NCI-H2196 treated with DMSO at 0.1 percent for 48 hours (cell line): ENCODE results near the gene PSAP.

Experiments
- DNase-seq: peaks from one replicate; lab custom pipeline; 2025; ENCODE audit not compliant: unreplicated experiment; lab: John Stamatoyannopoulos, UW

Gene PSAP

DNA sequence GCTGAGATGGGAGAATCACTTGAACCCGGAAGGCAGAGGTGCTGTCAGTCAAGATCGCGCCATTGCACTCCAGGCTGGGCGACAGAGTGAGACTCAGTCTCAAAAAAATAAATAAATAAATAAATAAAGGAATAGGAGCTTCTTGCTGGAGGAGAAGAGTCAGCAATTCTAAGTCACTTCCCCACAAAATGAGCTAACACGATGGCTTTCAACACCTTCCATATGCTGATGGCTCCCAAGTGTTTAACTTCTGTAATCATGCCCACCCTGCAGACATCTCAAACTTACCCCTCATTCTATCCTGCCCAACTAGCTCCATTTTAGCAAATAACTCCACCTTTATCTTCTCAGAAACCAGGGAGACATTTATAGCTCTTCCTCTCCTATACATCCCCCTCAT is 21.2 kb downstream of the PSAP start:
- DNase-seq, result no peak

DNA sequence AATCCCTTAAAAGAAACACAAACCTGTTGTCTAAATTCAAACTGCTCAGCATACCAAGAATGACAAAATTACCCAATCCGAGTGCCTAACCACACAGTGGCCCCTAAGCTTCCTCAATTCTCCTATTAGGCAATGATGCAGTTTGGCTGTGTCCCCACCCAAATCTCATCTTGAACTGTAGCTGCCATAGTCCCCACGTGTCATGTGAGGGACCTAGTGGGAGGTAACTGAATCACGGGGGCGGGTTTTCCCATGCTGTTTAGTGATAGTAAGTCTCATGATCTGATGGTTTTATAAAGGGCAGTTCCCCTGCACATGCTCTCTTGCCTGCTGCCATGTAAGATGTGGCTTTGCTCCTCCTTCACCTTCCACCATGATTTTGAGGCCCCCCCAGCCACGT is 21.9 kb downstream of the PSAP start:
- no peak for DNase-seq

DNA sequence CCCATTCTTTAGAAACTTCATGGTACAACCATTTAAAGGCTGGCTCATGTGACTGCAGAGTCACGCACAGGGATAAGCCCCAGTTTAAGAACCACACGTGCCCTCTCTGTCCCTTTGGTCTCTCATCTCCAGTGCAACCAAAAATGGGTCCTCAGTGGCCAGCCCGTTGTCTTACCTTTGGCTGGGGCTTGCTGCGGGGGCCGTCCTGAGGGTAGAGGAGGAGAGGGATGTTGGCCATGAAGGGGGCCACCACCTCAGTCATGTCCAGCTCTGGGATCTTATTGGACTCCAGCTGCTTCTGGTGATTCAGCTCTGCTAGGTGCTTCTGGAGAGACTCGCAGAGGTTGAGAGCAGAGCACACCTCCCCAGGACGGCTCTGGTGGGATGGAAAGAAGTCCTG is 22.3 kb downstream of the PSAP start:
- no peak for DNase-seq

DNA sequence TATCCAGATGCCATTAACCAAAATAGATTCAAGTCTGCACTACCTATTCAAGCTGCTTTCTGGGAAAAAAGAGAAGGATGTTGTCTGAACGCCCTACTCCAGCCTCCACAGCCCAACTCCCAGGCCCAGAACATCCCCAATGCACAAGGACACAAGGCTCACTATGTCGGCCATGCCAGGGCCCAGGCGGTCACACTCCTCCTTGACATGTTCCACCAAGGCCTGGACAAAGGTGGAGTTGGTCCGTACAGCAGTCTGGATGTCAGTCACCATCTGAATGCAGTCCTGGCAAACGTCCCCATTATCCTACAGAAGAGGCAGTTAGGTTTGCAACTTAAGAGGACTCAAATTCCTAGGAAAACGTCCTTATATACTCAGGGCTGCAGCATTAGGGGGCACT is 23.2 kb downstream of the PSAP start:
- DNase-seq, result no peak

DNA sequence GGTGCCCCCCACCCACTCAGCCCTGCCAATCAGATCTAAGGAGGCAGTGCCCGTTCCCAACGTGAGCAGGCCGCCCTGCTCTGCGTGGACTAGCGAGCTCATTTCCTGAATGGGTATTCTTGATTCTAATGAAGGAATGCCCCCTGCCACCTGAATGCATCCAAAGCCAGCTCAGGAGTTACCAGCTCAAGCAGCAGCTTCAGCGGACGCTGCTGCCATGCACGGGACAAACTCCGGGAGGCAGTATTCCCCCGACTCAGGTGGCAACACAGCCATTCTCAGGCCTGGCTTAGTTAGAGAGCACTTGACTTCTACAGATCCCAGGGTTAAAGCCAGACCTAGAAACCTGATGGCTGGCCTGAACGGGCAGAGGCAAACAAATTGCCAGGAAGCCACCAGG is 25.8 kb downstream of the PSAP start:
- no peak for DNase-seq

DNA sequence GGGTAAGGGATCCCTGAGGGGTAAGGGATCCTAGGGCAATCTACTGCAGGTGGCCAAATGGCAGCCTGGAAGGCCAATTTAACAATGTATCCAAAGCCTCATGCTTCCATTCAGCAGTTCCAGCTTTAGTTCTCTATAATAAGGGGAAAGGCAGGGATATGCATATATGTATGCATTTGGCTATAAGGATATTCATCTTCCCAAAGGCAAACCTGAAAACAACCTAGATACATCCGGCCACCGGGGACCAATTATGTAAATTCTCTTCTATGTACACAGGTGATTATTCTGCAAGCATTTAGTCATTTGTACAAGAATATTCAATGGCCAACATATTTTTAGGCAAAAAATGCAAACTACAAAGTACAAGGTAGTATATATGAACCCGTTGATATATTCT is 26.7 kb downstream of the PSAP start:
- DNase-seq, result no peak

DNA sequence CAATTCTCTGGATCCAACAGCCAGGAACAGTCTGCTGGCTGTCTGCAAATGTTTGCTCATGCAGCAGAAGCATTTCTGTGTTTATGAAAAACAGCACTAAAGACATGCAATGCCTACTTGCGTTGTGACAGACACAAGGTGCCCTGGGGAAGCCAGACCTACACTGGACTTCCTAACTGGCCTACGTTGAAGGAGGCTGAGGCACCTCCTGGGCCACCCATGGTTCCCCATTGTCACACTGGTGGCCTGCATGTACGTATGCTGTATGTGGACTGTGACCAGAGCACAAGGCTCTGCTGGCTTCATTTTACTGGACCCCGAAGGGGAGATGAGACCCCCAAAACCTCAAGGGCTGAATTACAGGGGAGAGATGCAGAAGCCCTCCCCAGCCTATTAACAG is 27.7 kb downstream of the PSAP start:
- DNase-seq, result no peak

DNA sequence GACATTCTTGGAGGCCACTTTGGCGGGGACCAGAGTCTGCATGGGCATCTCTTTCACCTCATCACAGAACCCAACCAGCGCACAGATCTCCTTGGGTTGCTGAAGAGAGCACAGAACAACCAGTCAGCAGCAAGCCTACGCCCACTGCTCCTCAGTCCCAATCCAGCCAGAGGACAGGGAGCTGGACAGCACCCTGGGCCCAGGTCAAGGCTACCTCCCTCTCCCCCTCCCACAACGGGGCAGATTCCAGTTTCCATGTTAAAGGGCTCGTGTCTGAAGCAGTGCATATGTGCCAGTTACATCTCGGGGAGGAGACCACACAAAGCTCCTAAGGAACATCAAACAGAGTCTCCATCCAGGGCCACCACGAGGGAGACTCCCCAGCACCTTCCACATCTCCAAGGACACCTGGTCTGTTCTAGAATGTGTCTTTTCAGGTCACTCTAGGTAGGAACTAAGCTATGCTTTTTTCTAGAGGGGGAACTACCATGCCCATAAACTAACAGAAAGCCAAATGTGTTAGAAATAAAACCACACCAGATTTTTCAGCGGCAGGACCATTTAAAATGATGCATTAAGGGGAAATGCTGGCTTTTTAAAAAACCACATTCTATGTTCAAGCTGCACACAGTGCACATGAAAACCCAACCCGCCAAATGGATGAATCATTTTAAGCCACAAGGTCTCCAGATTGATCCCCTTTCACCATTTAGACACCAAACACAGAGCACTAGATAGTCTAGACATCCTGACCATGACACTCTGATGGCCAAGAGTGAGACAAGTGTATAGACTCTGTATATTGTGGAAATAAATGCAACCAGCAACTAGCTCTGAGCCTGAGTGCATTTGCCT is 28.9 kb downstream of the PSAP start:
- DNase-seq, result no peak

DNA sequence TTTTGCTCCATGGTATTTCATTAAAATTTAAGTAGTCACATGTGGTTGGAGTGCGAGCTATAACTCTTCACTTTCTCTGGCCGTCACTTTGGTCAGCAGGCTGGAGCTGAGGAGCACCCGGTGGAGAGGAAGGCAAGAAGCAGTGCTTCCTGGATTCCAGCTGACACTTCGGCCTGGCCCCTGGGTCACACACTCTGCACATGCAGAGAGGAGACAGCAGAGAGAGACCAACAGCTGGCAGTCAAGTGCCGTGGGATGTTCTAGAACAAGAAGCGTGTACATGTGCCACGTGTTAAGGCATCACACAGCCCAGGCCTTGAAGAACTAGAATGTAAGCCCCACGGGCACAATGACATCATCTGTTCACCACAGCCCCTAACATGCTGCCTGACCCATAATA is 30.1 kb downstream of the PSAP start:
- no peak for DNase-seq

DNA sequence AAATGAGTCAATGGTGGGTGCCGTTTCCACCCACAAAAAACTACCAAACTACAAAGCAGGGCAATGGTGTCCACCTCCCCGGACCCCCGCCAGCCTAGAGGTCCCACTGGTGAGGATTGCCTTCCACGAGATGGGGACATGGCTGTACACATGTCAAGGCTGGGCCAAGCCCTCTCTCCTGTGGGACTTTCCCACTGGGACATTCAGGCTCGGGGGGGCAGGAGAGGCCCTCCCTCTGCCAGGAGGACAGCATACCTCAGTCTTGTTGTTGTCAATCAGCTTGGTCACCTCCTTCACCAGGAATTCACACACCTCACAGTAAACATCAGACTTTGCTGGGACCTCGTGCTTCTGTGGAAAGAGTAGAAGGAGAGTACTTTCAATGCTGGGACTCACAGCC is 31.1 kb downstream of the PSAP start:
- DNase-seq, result no peak

DNA sequence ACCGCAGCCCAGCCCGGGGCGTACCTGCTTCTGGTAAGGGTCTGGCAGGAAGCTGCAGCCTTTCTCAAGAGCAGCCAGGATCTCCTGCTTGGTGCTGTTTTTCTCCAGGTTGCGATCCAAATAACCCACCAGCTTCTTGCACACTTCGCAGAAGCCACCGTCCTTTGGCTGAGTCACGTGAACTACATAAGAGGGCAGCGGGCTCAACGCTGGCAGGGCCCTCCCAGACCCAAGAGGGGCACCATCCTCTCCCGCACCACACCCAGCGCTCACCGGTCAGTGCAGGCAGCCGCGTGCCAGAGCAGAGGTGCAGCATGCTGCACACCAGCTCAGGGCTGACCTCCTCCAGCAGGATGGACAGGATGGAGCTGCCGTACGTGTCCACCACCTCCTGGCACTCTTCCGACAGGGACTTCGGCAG is 31.6 kb downstream of the PSAP start:
- no peak for DNase-seq

DNA sequence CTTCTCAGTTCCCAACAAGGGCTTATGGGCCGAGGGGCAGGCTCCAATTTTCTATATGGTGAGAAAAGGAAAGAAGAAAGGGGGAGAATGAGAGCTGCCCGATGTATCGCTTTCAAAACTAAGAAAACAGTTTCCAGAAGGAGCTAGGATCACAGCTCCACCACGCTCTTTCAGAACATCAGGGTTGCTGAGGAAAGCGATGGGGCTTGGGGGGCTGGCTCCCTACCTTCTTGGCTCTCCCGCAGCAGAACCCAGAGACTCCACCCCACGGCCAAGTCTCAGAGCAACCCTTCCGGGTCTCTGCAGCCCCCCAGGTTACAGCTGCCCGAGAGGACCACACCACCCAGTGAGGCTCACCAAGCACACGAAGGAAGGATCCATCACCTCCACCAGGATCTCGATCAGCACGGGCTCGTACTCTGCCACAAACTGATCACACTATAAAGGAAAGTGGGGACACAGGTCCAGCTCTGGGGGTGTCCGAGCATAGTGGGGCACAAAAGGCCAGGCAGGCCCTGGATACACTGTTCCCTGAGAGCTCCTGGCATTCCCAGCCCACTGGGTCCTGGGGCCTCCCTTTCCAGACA is 32.3 kb downstream of the PSAP start:
- DNase-seq, result no peak

DNA sequence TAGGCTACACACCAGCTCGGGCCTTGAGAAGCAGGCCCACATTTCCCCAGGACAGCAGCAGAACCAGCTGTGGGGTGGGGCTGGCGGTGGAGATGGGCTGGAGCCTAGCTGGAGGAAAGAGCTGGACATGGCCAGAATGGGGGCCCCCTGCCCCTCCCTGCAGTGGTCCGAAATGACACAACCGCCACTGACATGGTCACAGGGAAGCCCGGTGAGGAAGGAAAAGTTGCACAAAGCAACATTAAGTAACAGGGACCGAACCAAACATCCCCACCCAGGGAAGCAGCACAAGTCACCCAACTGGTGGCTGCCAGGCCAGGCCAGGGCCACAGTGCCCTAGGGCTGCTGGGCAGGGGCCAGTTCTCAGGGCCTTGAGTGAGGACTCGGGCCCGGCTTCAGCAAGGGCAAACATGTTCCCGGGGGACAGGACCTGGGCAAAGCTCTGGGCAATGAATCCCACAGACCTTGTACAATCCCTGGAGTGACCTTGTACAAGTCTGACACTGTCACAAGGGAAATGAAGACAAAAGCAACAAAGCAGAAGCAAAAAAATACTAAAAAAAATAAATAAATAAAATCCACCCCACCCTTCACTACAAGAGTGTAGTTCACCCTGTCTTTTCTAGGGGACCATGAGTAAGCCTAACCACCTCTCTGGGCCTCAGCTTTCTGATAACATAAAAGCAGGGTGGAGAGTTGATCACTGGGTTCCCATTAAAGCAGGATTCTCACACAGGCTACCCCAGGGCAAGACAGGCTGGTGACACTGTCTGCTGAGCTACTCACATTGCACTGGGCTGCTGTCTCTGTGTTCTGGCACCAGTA is 33.0 kb downstream of the PSAP start:
- no peak for DNase-seq

DNA sequence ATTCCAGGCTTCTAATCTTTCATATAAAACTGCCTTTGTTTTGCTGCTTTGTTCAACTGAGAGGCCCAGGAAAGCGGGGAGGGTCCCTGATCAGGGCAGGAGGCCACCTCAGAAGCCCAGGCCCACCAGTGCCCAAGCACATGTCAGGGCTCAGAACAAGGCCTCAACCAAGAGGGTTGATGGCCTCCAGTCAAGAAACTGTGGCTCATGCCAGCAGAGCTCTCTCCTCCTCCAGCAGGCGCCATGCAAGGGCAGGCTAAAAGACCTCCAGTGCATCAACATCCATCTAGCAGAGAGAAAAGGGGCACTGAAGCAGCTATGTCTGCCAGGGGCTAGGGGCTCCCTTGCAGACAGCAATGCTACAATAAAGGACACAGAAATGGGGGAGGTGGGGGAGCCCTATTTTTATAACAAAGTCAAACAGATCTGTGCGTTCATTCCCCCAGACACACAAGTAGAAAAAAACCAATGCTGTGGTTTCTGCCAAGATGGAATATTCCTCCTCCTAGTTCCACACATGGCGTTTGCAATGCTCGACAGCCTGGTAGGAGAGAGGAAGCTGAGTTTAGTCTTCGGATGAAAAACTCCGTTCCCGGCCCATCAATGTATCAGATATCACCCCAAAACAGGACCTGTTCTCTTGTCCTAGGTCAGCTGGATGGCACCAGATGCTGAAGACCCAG is 34.0 kb downstream of the PSAP start:
- no peak for DNase-seq

DNA sequence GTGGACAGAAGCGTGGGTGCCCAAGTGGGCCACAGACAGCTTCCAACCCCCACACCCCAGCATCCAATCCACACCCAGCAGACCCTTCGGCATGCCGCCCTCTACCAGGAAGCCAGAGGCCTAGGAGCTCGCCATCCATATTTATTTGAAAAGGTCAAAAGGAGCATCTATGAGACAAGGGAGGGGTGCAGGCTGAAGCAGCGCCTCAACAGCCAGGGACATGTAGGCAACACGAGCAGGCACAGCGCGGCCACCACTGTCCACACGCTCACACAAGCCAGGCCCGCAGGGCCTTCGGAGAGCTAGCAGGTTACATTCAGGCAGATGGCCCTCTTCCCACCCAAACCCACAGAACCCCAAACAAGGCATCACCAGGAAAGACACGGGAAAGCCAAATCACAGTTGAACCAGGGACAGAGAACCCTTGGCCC is 34.6 kb downstream of the PSAP start:
- no peak for DNase-seq

DNA sequence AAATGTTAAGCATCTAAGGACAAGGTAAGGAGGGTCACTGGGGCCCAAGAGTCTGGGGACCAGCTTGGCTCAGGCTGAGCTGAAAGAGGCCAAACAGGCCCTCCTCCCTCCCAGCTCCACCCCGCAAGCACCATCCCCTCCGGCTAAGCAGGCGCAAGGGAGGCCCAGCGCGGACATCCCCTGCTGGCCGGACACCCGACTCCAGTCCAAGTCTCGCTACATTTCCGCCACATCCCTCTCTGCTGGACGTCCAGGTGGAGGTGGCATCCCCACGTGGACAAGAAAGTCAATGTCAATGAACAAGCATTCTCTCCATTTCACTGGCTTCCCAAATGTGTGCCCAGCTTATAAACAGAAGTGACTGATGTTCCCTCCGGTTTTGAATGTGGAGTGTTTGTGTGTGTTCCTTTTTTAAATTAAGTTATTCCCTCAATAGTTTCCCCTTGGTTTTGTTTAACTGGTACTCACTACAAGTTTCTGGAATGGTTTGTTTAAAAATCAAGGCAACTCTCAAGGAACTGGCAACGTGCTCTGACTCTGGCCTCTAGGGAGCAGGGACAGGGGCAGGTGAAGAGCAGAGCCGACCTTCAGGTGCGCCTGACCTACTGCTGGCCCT is 35.4 kb downstream of the PSAP start:
- DNase-seq, result no peak

DNA sequence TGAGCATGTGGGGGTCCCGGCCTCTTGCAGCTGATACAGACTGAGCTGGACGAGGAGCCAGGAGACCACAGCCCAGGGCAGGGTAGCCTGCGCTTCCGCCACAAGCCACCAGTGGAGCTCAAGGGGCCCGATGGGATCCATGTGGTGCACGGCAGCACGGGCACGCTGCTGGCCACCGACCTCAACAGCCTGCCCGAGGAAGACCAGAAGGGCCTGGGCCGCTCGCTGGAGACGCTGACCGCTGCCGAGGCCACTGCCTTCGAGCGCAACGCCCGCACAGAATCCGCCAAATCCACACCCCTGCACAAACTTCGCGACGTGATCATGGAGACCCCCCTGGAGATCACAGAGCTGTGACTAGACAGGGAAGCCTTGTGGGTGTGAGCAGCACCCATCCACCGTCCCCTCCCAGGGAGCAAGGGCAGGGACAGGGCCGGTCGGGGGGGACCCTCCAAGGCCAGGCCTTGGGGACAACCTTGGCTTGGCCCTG is 36.1 kb downstream of the PSAP start:
- no peak for DNase-seq

DNA sequence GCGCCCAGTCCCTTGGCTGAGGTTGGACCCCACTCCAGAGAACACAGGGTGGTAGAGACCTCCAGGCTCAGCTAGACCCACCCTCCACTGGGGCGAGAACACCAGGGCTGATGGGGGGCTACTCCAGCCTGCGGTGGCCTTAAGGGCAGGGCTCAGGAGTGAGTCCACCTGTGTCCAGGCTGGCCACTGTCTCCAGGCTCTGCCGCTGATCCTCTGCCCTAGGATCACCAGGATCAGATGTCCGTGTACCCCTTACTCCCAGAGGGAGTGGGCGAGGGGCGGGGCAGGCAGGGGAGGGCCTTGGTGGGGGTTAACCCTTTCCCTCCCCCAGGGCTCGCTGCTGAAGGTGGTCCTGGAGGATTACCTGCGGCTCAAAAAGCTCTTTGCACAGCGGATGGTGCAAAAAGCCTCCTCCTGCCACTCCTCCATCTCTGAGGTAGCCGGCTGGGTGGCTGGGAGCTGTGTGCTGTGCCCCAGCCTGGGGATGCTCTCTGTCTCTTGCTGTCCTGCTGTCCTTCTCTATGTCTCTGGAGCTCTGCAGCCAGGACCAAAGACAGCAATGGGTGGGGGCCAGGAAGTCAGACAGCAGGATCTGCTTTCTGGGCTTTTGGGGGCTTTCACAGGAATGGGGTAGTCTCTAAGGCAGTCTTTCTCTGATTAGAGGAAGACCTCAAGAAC is 38.0 kb downstream of the PSAP start:
- DNase-seq, result no peak

DNA sequence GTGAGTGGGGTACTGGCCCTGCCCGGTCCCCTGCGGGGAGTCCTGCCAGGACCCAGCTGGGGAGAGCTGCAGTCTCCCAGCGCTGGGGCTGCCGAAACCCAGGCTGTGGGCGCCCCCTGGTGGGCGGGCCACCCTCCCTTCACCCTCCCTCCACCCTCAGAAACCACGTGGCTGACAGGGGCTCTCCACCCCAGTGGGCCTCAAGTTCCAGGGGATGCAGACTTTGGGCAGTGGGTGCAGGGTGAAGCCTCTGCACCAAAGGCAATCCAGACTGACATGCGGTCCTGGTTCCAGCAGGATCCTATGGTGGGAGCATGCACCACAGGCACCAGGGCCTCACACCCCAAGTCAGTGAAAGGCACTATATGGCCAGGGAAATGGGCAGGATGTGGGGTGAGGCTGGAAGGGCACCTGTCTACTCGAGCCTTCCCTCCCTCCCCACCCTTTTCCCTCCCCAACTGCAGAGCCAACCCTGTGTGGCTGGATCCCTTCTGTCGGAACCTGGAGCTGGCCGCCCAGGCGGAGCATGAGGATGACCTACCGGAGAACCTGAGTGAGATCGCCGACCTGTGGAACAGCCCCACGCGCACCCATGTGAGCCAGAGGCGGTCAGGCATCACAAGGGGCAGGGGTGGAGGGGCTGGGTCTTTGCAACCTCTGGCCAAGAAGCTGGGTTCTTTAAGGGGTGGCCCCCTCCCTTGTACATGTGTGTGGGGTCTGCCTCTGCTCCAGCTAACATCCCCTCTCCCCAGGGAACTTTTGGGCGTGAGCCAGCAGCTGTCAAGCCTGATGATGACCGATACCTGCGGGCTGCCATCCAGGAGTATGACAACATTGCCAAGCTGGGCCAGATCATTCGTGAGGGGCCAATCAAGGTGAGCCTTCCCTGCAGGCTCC is 38.8 kb downstream of the PSAP start:
- DNase-seq, result no peak
